ENCODE measurements around the gene SIRT7. TPM values are rescaled to one million over a fixed set of nuclear protein-coding genes. Genes with fewer than 3 reads are reported as not detected.
"Not testable (repeated sequence)": the region's sequence is repeated elsewhere in the genome, so short reads cannot be mapped to it uniquely, and the experiment has no call there.

Gene SIRT7
- total and polyA plus RNA-seq, 2 donors (not counting 3 experiments of a cell fraction or from before 2014, with no cell fraction given) = 11.6 to 28.8 TPM

DNA sequence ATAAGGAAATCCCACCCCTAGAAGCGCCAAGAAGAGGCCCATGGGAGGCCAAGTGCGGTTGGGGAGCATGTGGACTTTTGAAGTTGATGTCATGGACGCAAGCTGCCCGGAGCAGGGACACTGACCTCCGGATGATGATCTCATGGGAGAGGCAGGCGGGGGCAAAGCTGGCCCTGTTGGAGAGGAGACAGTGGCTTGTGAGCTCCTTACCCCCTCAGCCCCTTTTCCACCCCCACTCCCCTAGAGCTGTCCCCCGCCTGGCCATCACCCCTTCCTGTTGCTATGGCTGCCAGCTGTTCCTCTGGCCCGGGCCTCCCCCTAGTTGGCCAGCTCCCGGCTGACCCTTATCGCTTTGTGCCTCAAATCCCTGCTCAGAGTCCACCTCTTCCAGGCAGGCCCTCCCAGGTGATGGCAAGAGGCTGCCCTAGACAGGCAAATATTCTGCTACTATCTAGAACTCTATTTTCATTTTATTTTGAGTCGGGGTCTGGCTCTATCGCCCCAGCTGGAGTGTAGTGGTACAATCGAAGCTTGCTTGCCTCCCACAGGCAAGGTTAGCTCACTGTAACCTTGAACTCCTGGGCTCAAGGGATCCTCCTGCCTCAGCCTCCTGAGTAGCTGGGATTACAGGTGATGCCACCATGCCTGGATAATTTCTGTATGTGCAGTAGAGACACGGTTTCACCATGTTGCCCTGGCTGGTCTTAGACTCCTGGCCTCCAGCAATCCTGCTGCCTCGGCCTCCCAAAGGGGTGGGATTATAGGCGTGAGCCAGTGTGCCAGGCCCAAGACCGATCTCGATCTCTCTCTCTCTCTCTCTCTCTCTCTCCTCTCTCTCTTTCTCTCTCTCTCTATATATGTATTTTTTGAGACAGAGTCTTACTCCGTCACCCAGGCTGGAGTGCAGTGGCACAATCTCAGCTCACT lies 36.4 kb upstream of the SIRT7 start:
- Histone ChIP-seq H3K79me2 (ENCODE audit: control insufficient read depth, insufficient read depth, low read length) (no peaks in the 10 kb centered on the region), H3K9me3 (replicated peaks; ENCODE audit: control insufficient read depth, insufficient read depth, low read length) (no peaks in the 10 kb centered on the region), H4K20me1 (replicated peaks; ENCODE audit: control insufficient read depth, extremely low read depth, insufficient read depth, low read length) (no peaks in the 10 kb centered on the region), H3K27me3 (ENCODE audit: control insufficient read depth in 2 of 2, insufficient read depth in 2 of 2, low read length in 2 of 2) (peaks cover 8 to 10% of the 10 kb centered on the region in 2 experiments), H3K4me2 (ENCODE audit: insufficient read depth, low read length) (no peak overlapping the region), H3K36me3 (ENCODE audit: control insufficient read depth in 2 of 2, extremely low read depth in 1 of 2, insufficient read depth in 2 of 2, low read length in 2 of 2) (no peaks in the 10 kb centered on the region), H3K9me1 (replicated peaks; ENCODE audit: control insufficient read depth, extremely low read depth, insufficient read depth, low read length) (no peaks in the 10 kb centered on the region), H3K4me1 (ENCODE audit: control insufficient read depth, extremely low read depth, insufficient read depth, low read length) (no peaks in the 10 kb centered on the region), H3K4me3 (replicated peaks in 1 of 3; ENCODE audit: insufficient read depth in 1 of 3, low read depth in 1 of 3, low read length in 3 of 3) (no peak overlapping the region), H3K27ac (ENCODE audit: insufficient read depth, low read depth, low read length) (no peak overlapping the region), H3K9ac (replicated peaks; ENCODE audit: extremely low read depth, insufficient read depth, low read length) (no peak overlapping the region), H2AFZ (ENCODE audit: low read depth, low read length) (no peak overlapping the region)
- ChIA-PET POLR2A (no interaction called here), CTCF (interaction anchor here (0.9 to 2.3 kb wide), 5 partner anchors 9 to 133 kb away, joined by 3 to 8 read pairs (median 4); no protein-coding TSS in a partner anchor)
- DNase-seq (ENCODE audit: low read depth, low spot score) = no peak
- TF ChIP-seq POLR2AphosphoS5 (IDR thresholded peaks at IDR 0.05; ENCODE audit: insufficient read depth, low read depth, low read length) (no peak), MAX (IDR thresholded peaks at IDR 0.05; ENCODE audit: insufficient read depth, insufficient read length) (no peak), FOS (IDR thresholded peaks at IDR 0.05; ENCODE audit: borderline replicate concordance, insufficient read depth, low read length) (no peak), MYC (IDR thresholded peaks at IDR 0.05; ENCODE audit: low read depth, low read length) (no peak), POLR2A (IDR thresholded peaks at IDR 0.05; ENCODE audit: low read depth, low read length) (no peak), JUN (IDR thresholded peaks at IDR 0.05; ENCODE audit: borderline replicate concordance, insufficient read depth, insufficient read length, low read depth) (no peak), GATA2 (IDR thresholded peaks at IDR 0.05; ENCODE audit: insufficient read depth, insufficient read length, low read depth, low read length) (no peak), EZH2 (IDR thresholded peaks at IDR 0.05; ENCODE audit: borderline replicate concordance, low read depth, low read length, severe bottlenecking) (no peak)
- TF ChIP-seq, protein P1, sequence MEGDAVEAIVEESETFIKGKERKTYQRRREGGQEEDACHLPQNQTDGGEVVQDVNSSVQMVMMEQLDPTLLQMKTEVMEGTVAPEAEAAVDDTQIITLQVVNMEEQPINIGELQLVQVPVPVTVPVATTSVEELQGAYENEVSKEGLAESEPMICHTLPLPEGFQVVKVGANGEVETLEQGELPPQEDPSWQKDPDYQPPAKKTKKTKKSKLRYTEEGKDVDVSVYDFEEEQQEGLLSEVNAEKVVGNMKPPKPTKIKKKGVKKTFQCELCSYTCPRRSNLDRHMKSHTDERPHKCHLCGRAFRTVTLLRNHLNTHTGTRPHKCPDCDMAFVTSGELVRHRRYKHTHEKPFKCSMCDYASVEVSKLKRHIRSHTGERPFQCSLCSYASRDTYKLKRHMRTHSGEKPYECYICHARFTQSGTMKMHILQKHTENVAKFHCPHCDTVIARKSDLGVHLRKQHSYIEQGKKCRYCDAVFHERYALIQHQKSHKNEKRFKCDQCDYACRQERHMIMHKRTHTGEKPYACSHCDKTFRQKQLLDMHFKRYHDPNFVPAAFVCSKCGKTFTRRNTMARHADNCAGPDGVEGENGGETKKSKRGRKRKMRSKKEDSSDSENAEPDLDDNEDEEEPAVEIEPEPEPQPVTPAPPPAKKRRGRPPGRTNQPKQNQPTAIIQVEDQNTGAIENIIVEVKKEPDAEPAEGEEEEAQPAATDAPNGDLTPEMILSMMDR (IDR thresholded peaks at IDR 0.05; ENCODE audit: extremely low read depth in 1 of 2, insufficient read depth in 1 of 2, low read depth in 1 of 2, low read length in 2 of 2) = no peak
- no peak for FAIRE-seq
- dilution Hi-C loops (cut with MboI; ENCODE audit: extremely low pct_ligation_motif_present, low sequenced_read_pairs) = no loop called here
- BruUV-seq (replicated peaks) = no TSS peak
- intact Hi-C loops (cut with micrococcal nuclease) = no loop called here

DNA sequence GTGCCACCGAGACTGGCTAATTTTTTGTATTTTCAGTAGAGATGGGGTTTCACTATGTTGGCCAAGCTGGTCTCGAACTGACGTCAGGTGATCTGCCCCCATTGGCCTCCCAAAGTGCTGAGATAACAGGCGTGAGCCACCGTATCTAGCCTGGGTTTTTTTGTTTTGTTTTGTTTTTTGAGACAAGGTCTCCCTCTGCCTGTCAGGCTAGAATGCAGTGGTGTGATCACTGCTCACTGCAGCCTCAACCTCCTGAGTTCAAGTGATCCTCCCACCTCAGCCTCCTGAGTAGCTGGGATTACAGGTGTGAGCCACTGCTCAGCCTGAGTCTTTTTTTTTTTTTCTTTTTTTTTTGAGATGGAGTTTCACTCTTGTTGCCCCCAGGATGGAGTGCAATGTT lies 35.5 kb upstream of the SIRT7 start:
- CTCF ChIA-PET = interaction anchor here (0.8 to 1.4 kb wide), 3 partner anchors 26 to 68 kb away, joined by 3 to 4 read pairs (median 3); partner anchors contain the start of gene MAFG
- H3K9me1 ChIP-seq (replicated peaks; ENCODE audit: control insufficient read depth, extremely low read depth, insufficient read depth, low read length); H3K9ac ChIP-seq (replicated peaks; ENCODE audit: extremely low read depth, insufficient read depth, low read length); H2AFZ ChIP-seq (ENCODE audit: low read depth, low read length); POLR2A ChIA-PET; BruUV-seq (replicated peaks); H3K79me2 ChIP-seq (ENCODE audit: control insufficient read depth, insufficient read depth, low read length); H4K20me1 ChIP-seq (replicated peaks; ENCODE audit: control insufficient read depth, extremely low read depth, insufficient read depth, low read length); H3K9me3 ChIP-seq (replicated peaks; ENCODE audit: control insufficient read depth, insufficient read depth, low read length); H3K4me1 ChIP-seq (ENCODE audit: control insufficient read depth, extremely low read depth, insufficient read depth, low read length); FAIRE-seq; H3K27ac ChIP-seq (ENCODE audit: insufficient read depth, low read depth, low read length); H3K27me3 ChIP-seq (ENCODE audit: control insufficient read depth in 2 of 2, insufficient read depth in 2 of 2, low read length in 2 of 2); H3K4me2 ChIP-seq (ENCODE audit: insufficient read depth, low read length); dilution Hi-C loops (cut with MboI; ENCODE audit: extremely low pct_ligation_motif_present, low sequenced_read_pairs); intact Hi-C loops (cut with micrococcal nuclease); H3K4me3 ChIP-seq (replicated peaks in 1 of 3; ENCODE audit: insufficient read depth in 1 of 3, low read depth in 1 of 3, low read length in 3 of 3); DNase-seq (ENCODE audit: low read depth, low spot score); H3K36me3 ChIP-seq (ENCODE audit: control insufficient read depth in 2 of 2, extremely low read depth in 1 of 2, insufficient read depth in 2 of 2, low read length in 2 of 2): not testable (repeated sequence)
